Breast epithelium (tissue), 4 donors: ENCODE results near the gene GORAB. TPM values are rescaled to one million over a fixed set of nuclear protein-coding genes. Genes with fewer than 3 reads are reported as not detected.

ENCODE experiments used
- DNase-seq, 2 donors: peaks; one replicate each; pipeline ENCODE4 v3.0.0-alpha.2; 2019; ENCODE audit warnings: low spot score in 2 of 2
- H3K27ac ChIP-seq, 2 donors: fragments of 200-600 bp; sonication (generic) in 1 of 2; one replicate each; pipeline ENCODE4 v1.5.1; 2016 to 2019; ENCODE audit warnings: mild to moderate bottlenecking in 1 of 2
- H3K27me3 ChIP-seq, 2 donors: fragments of 200-600 bp; sonication (generic) in 1 of 2; one replicate each; pipeline versions ENCODE4 v1.5.1 to v1.6.0; 2017 to 2019; ENCODE audit warnings: control low read depth in 1 of 2, mild to moderate bottlenecking in 1 of 2
- H3K36me3 ChIP-seq: fragments of 200-600 bp; one replicate; pipeline ENCODE4 v1.5.1; 2019
- H3K4me1 ChIP-seq, 2 donors: fragments of 200-600 bp; sonication (generic); one replicate each; pipeline ENCODE4 v1.5.1; 2016 to 2019; ENCODE audit warnings: control low read depth in 1 of 2
- H3K4me3 ChIP-seq, 3 donors: fragments of 200-600 bp; sonication (generic); 1 replicate in 2 of 3; 2 replicates in 1 of 3; pipeline ENCODE4 v1.5.1; 2016 to 2019; ENCODE audit warnings: mild to moderate bottlenecking in 3 of 3, moderate library complexity in 2 of 3
- H3K9me3 ChIP-seq, 2 donors: fragments of 200-600 bp; sonication (generic) in 1 of 2; one replicate each; pipeline ENCODE4 v1.5.1; 2016 to 2019; ENCODE audit warnings: control low read depth in 1 of 2
- CTCF ChIP-seq, 3 donors: fragments of 450-650 bp; IDR thresholded peaks; one replicate each; pipeline ENCODE4 v1.5.1; 2016 to 2017; ENCODE audit warnings: antibody characterized with exemption in 3 of 3, mild to moderate bottlenecking in 3 of 3, moderate library complexity in 3 of 3
- POLR2A ChIP-seq: fragments of 450-650 bp; IDR thresholded peaks from one replicate; pipeline ENCODE4 v1.6.1; 2016; ENCODE audit warnings: antibody characterized with exemption, mild to moderate bottlenecking, moderate library complexity
- POLR2AphosphoS5 ChIP-seq, 3 donors: sonication (generic); formaldehyde crosslinking; IDR thresholded peaks; one replicate each; pipeline ENCODE4 v1.6.1; 2017; ENCODE audit warnings: antibody characterized with exemption in 3 of 3
- intact Hi-C: fragments of 100-400 bp; cut with DNase I; formaldehyde crosslinking; loops from one replicate; pipeline ENCODE4 v1.15.1; 2023; ENCODE audit warnings: low total_unique reads
- total RNA-seq, 3 donors: library from RNA; depleted of rRNA; stranded (reverse); fragments of >200 nt; gene quantifications; one replicate each; pipeline ENCODE4 v1.1.0, GENCODE V29; 2016

Gene GORAB
- 10 to 100 TPM; 14.1 to 19.8 (median 16.1) TPM for total RNA-seq

GRCh38 chr1:170531758-170532657 is at the start of gene GORAB:
Gene GORAB (plus strand): TSS chr1:170532166. CDS start chr1:170532224, 58 bp downstream.
- no peaks in the 10 kb centered on the region for H3K36me3 ChIP-seq
- H3K4me3 ChIP-seq, result peak within 1 kb of the TSS; percentile 64 to 80 (median 70)
- intact Hi-C loops, result no loop called here
- peak within 1 kb of the TSS; percentile 94 to 95 for H3K27ac ChIP-seq
- no peaks in the 10 kb centered on the region for H3K27me3 ChIP-seq
- peak; percentile 85 to 89 for DNase-seq
- H3K4me1 ChIP-seq, result peaks cover 0 to 5% of the 10 kb centered on the region in 2 donors
- H3K9me3 ChIP-seq, result no peaks in the 10 kb centered on the region
- TF ChIP-seq POLR2A, result peak; percentile 33
- TF ChIP-seq POLR2AphosphoS5 (IDR thresholded peaks at IDR 0.05), result peak; percentile 68 to 82 (median 79)
- no peak for TF ChIP-seq CTCF (IDR thresholded peaks at IDR 0.05)

- H3K9me3 ChIP-seq, result no peaks in the 10 kb centered on the region
- H3K4me1 ChIP-seq, result no peaks in the 10 kb centered on the region
- no peak for DNase-seq
- H3K27ac ChIP-seq, result peak overlapping the region; percentile 5 to 16
- intact Hi-C loops, result no loop called here
- H3K36me3 ChIP-seq, result no peaks in the 10 kb centered on the region
- TF ChIP-seq POLR2AphosphoS5 (IDR thresholded peaks at IDR 0.05) (no peak), CTCF (IDR thresholded peaks at IDR 0.05) (no peak), POLR2A (no peak)
- no peak overlapping the region for H3K4me3 ChIP-seq
- no peaks in the 10 kb centered on the region for H3K27me3 ChIP-seq
Observed at GRCh38 chr1:170483051-170483450, 48.9 kb upstream of the GORAB start.

- no peak for DNase-seq
- no peaks in the 10 kb centered on the region for H3K27me3 ChIP-seq
- no peaks in the 10 kb centered on the region for H3K9me3 ChIP-seq
- no peak for TF ChIP-seq POLR2A
- no peak for TF ChIP-seq POLR2AphosphoS5 (IDR thresholded peaks at IDR 0.05)
- TF ChIP-seq CTCF (IDR thresholded peaks at IDR 0.05), result no peak
- intact Hi-C loops, result loop anchor here (5.0 kb wide), 1 partner anchor 140 kb away; no protein-coding TSS in a partner anchor
- no peaks in the 10 kb centered on the region for H3K36me3 ChIP-seq
- no peak overlapping the region for H3K4me3 ChIP-seq
- H3K27ac ChIP-seq, result no peak overlapping the region
- no peaks in the 10 kb centered on the region for H3K4me1 ChIP-seq
Observed at GRCh38 chr1:170487503-170487902, 44.5 kb upstream of the GORAB start.

- DNase-seq, result no peak
- Histone ChIP-seq H3K36me3 (peaks cover 4% of the 10 kb centered on the region), H3K27me3 (no peaks in the 10 kb centered on the region), H3K9me3 (no peaks in the 10 kb centered on the region), H3K4me3 (no peak overlapping the region), H3K4me1 (no peaks in the 10 kb centered on the region), H3K27ac (no peak overlapping the region)
- no peak for TF ChIP-seq CTCF (IDR thresholded peaks at IDR 0.05)
- TF ChIP-seq POLR2AphosphoS5 (IDR thresholded peaks at IDR 0.05), result no peak
- no peak for TF ChIP-seq POLR2A
- intact Hi-C loops, result no loop called here
Observed at GRCh38 chr1:170491291-170491690, 40.7 kb upstream of the GORAB start.

- Histone ChIP-seq H3K27me3 (no peaks in the 10 kb centered on the region), H3K9me3 (no peaks in the 10 kb centered on the region), H3K4me3 (no peak overlapping the region), H3K27ac (peak overlapping the region in 1 of 2 donors; percentile 45), H3K36me3 (peaks cover 4% of the 10 kb centered on the region), H3K4me1 (no peaks in the 10 kb centered on the region)
- no peak for DNase-seq
- intact Hi-C loops, result no loop called here
- TF ChIP-seq POLR2A, result no peak
- no peak for TF ChIP-seq CTCF (IDR thresholded peaks at IDR 0.05)
- TF ChIP-seq POLR2AphosphoS5 (IDR thresholded peaks at IDR 0.05), result no peak
Observed at GRCh38 chr1:170494369-170494768, 37.6 kb upstream of the GORAB start.
